ENCODE data around the gene MARVELD2.

DNA sequence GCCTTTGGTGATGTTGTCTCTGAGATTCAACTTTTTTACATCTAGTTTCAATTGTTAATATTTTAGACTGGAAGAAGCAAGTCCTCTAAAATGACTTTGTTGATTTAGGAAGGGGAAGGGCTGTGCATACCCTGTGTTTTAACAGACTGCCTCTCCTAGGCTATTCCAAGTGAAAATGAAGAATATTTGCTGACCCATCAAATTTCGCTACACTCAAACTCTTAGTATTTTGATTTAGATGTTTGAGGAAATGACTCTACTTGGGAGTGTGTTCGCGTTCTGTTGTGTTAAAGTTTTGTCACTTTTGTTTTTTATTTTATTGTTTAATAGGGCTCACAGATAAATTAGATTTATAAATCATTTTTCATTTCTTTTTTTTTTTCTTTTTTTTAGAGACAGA, 3.6 kb downstream of the MARVELD2 start:
- TF ChIP-seq POLR2AphosphoS5 (IDR thresholded peaks at IDR 0.05; ENCODE audit: low read depth, low read length) (no peak), TAF1 (IDR thresholded peaks at IDR 0.05; ENCODE audit: borderline replicate concordance, low read depth, low read length) (no peak), POLR2A (IDR thresholded peaks at IDR 0.05; ENCODE audit: low read depth, low read length) (no peak)
